Immature natural killer cell (primary cell): ENCODE data around the gene CMBL. TPM values are rescaled to one million over a fixed set of nuclear protein-coding genes. Genes with fewer than 3 reads are reported as not detected.
A peak's percentile ranks its signal among the peaks of the same experiment; 100 is the strongest.
"Not testable (repeated sequence)": the region's sequence is repeated elsewhere in the genome, so short reads cannot be mapped to it uniquely, and the experiment has no call there.

Experiments used
- DNase-seq, 3 donors: peaks; one replicate each; pipeline ENCODE4 v3.0.0; 2022; ENCODE audit warnings: mixed read lengths in 1 of 3
- H3K27ac Mint-ChIP-seq, 6 donors: one replicate each; pipeline ENCODE4 v1.8.0; 2020; ENCODE audit warnings: mixed read lengths in 6 of 6, mild to moderate bottlenecking in 5 of 6, inconsistent platforms in 4 of 6, moderate library complexity in 3 of 6
- H3K27me3 Mint-ChIP-seq, 3 donors: one replicate each; pipeline ENCODE4 v1.8.0; 2020 to 2021; ENCODE audit warnings: low read depth in 3 of 3, mild to moderate bottlenecking in 3 of 3, mixed read lengths in 3 of 3, moderate library complexity in 3 of 3, inconsistent platforms in 1 of 3
- H3K36me3 Mint-ChIP-seq, 3 donors: one replicate each; pipeline ENCODE4 v1.8.0; 2020; ENCODE audit warnings: mixed read lengths in 3 of 3, inconsistent platforms in 2 of 3, mild to moderate bottlenecking in 2 of 3
- H3K4me1 Mint-ChIP-seq, 2 donors: one replicate each; pipeline ENCODE4 v1.8.0; 2020; ENCODE audit warnings: inconsistent platforms in 2 of 2, mild to moderate bottlenecking in 2 of 2, mixed read lengths in 2 of 2, moderate library complexity in 1 of 2
- H3K4me3 Mint-ChIP-seq, 5 donors: one replicate each; pipeline ENCODE4 v1.8.0; 2020; ENCODE audit warnings: mild to moderate bottlenecking in 5 of 5, mixed read lengths in 5 of 5, inconsistent platforms in 3 of 5, moderate library complexity in 3 of 5
- H3K9me3 Mint-ChIP-seq, 6 donors: one replicate each; pipeline ENCODE4 v1.8.0; 2020; ENCODE audit warnings: mild to moderate bottlenecking in 6 of 6, mixed read lengths in 6 of 6, inconsistent platforms in 4 of 6, moderate library complexity in 3 of 6
- polyA plus RNA-seq, 3 donors: library from polyadenylated mRNA; unstranded; fragments of 300-500 nt; fragmentation: Illumina TruSeq; gene quantifications; one replicate each; pipeline ENCODE4 v1.2.3, GENCODE V29; 2021

The CMBL gene
- polyA plus RNA-seq, 3 donors from 2014 or later, result 0.35 to 0.84 TPM; not detected in 1

DNA sequence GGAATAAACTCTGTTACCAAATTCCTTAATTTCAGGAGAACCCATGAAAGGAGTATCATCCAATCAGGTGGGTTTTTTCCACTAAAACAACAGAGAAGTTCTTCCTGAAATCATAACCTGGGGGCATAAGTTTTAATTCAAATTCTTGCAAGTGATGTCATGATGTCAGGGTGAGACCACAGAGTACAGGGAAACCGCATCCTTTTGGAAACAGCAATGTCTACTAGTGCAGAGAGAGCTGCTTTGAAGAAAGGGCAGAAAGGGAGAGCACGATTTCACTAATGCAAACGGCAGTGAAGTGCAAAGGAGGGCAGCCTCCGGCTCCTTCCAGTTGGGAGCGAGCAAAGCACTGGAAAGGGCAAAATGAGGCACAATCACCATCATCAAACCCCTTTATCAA, 20.6 kb upstream of the CMBL start:
- Mint-ChIP-seq H3K36me3 (no peaks in the 10 kb centered on the region), H3K4me1 (peaks cover 2% of the 10 kb centered on the region in 2 donors), H3K27ac (no peak overlapping the region), H3K9me3 (no peaks in the 10 kb centered on the region), H3K27me3 (peaks cover 5 to 9% (median 8%) of the 10 kb centered on the region in 3 donors), H3K4me3 (no peak overlapping the region)
- no peak for DNase-seq

DNA sequence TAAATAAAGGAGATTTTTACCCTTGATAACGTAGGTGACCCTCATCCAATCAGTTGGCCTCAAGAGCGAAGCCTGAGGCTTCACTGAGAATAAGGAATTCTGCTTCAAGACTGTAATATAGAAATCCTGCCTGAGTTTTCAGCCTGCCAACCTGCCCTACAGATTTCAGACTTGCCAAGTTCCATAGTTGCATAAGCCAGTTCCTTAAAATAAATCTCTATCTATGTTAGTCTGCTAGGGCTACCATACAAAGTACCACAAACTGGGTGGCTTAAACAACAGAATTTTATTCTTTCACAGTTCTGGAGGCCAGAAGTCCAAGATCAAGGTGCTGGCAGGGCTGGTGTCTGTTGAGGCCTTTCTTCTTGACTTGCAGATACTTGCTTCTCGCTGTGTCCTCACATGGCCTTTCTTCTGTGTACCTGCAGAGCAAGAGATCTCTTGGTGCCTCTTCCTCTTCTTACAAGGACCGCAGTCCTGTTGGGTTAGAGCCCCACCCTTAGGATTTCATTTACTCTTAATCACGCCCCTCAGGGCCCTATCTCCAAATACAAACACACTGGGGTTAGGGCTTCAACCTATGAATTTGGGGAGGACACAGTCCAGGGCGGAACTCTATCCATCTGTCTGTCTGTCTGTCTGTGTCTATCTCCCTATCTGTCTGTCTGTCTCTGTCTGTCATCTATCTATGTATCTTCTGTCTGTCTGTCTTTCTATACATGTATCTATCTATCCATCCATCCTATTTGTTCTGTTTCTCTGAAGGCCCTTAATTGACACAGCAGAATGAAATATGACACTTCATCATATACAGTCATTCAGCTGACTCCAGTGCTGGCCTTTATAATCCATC, 17.0 kb upstream of the CMBL start:
- Mint-ChIP-seq H3K4me3 (no peak overlapping the region), H3K4me1 (no peaks in the 10 kb centered on the region), H3K27ac (no peak overlapping the region), H3K36me3 (no peaks in the 10 kb centered on the region), H3K9me3 (no peaks in the 10 kb centered on the region), H3K27me3 (peaks cover 0 to 2% (median 0%) of the 10 kb centered on the region in 3 donors)
- no peak for DNase-seq

DNA sequence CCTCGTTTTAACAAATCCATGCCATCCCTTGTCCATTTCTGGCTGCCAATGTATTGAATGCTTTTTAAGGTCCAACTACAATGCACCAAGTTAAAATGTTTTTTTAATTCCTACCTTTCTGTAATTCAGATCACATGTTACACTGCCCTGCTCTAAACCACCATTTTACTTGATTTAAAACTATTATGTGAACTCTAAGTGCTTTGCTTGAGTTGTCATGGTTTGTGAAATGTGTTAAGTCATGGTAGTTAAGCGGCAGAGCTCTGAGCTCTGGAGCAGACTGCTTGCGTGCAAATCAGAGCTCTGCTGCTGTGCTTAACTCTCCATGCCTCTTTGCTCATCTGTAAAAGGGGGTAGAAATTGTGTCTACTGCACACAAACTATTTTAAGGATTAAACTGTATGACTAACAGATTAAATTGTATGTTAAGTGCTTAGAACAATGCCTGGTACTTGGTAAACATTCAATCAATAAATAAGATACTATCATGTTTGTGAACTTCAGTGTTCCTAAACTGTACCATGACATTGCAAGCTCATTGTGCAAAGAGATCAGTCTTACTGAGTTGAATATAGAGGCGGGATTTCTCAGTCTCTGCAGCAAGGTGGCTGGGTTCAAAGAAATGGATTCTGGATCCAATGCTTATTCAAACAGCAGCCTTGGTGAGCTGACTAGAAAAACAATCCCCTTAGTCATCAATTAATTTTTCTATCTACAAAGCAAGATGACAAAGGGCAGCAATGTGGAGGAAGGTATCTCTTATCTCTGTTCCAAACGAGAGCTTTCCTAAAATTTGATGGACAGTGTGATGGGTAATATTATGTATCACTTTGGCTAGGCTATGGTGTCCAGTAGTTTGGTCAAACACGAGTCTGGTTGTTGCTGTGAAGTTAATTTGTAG, 16.1 kb upstream of the CMBL start:
- Mint-ChIP-seq H3K27me3 (peaks cover 0 to 2% (median 2%) of the 10 kb centered on the region in 3 donors), H3K27ac (no peak overlapping the region), H3K9me3 (no peaks in the 10 kb centered on the region), H3K36me3 (no peaks in the 10 kb centered on the region), H3K4me1 (no peaks in the 10 kb centered on the region), H3K4me3 (no peak overlapping the region)
- no peak for DNase-seq

DNA sequence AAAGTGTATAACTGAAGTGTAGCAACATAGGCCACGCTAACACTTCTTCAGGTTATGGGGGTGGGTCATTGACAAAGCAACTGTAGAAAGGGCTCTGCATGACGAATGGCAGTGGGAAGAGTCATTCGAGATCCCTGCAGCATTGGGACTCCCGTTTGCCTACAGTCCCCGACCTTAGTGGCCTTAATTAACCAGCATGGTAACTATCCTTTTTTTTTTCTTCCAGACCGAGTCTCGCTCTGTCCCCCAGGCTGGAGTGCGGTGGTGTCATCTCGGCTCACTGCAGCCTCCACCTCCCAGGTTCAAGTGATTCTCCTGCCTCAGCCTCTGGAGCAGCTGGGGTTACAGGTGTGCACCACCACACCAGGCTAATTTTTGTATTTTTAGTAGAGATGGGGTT, 14.2 kb upstream of the CMBL start:
- H3K4me1 Mint-ChIP-seq, result no peaks in the 10 kb centered on the region
- peaks cover 0 to 2% (median 2%) of the 10 kb centered on the region in 3 donors for H3K27me3 Mint-ChIP-seq
- DNase-seq, result no peak
- no peak overlapping the region for H3K4me3 Mint-ChIP-seq
- no peaks in the 10 kb centered on the region for H3K9me3 Mint-ChIP-seq
- H3K36me3 Mint-ChIP-seq, result no peaks in the 10 kb centered on the region
- no peak overlapping the region for H3K27ac Mint-ChIP-seq

- Mint-ChIP-seq H3K27me3 (peaks cover 2 to 3% (median 2%) of the 10 kb centered on the region in 3 donors), H3K4me1 (no peaks in the 10 kb centered on the region), H3K36me3 (no peaks in the 10 kb centered on the region), H3K27ac (no peak overlapping the region), H3K9me3 (no peaks in the 10 kb centered on the region), H3K4me3 (no peak overlapping the region)
- DNase-seq, result no peak
Observed at GRCh38 chr5:10320793-10321192, 13.1 kb upstream of the CMBL start.

DNA sequence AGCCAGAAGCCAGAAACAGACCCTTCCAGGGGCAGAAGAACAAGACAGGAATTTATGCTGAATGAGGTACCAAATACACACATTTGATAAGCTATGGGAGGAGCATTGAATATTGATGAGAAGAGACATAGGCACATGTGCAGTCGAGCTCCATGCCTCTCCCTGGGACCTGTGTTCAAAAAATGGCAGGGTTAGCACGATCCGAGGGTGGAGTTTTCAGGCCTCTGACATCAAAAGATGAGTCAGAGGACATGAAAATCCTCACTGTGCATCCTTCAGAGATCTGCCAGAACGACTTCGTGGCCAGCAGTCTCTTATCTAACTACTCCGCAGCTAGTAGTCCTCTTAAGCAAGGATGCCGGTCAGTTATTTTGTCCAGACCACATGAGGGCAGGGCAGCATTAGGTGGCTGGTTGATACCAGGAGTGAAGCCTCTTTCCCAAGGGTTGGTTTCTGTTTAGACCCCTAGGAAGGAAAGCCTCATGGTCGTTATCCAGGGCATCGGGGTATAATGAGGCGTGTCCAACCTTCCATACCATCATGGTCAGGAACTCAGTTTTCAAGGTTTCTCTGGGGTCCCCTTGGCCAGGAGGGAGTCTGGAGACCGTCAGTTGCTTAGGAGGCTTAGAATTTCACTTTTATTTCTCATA, 11.6 kb upstream of the CMBL start:
- Mint-ChIP-seq H3K4me1 (no peaks in the 10 kb centered on the region), H3K27ac (no peak overlapping the region), H3K36me3 (no peaks in the 10 kb centered on the region), H3K9me3 (no peaks in the 10 kb centered on the region), H3K4me3 (no peak overlapping the region), H3K27me3 (peaks cover 2 to 3% (median 2%) of the 10 kb centered on the region in 3 donors)
- DNase-seq, result no peak

- Mint-ChIP-seq H3K27ac (peak overlapping the region in 1 of 6 donors; percentile 20), H3K4me3 (no peak overlapping the region), H3K4me1 (no peaks in the 10 kb centered on the region)
Observed at GRCh38 chr5:10317825-10318682, 10.4 kb upstream of the CMBL start.

DNA sequence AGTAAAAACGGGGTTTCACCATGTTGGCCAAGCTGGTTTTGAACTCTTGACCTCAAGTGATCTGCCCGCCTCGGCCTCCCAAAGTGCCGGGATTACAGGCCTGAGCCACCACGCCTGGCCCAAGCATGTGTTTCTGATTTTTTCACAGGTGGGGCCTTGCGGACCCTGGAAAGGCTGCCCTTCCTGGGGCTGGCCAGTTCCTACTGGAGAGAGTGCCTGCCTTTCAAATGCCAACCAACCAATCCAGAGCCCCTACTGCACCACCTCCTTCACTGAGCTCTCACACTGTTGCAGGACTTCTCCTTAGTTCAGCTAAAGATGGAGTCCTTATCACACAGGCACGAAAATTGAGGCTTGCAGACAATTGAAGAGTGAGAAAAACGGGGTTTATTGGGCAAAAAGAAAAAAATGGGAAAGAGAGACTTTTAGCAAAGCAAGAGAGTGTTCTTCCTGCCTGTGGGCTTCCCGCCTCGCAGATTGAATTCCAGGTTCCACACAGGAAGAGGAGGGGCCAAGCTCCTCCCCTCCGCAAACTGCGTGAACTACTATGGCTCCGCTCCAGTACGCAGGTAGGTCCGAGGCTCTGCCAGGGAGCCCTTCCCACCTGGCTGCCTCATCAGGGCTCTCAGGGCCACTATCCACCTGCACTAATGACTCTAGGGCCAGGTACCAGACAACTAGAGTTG, 8.3 kb upstream of the CMBL start:
- H3K4me3 Mint-ChIP-seq, result no peak overlapping the region

More at GRCh38 chr5:10317825-10318682, 10.4 kb upstream of the CMBL start:
- Mint-ChIP-seq H3K36me3 (no peaks in the 10 kb centered on the region), H3K27me3 (peaks cover 2 to 3% (median 2%) of the 10 kb centered on the region in 3 donors), H3K9me3 (no peaks in the 10 kb centered on the region)
- DNase-seq, result no peak

GRCh38 chr5:10315201-10315600, 7.5 kb upstream of the CMBL start:
- Mint-ChIP-seq H3K4me1 (no peaks in the 10 kb centered on the region), H3K4me3 (no peak overlapping the region), H3K27ac (no peak overlapping the region), H3K36me3 (no peaks in the 10 kb centered on the region), H3K27me3 (peaks cover 0 to 3% (median 2%) of the 10 kb centered on the region in 3 donors), H3K9me3 (no peaks in the 10 kb centered on the region)
- no peak for DNase-seq

More for the DNA sequence above, 8.3 kb upstream of the CMBL start:
- H3K9me3 Mint-ChIP-seq, result no peaks in the 10 kb centered on the region
- no peak for DNase-seq
- H3K27ac Mint-ChIP-seq, result no peak overlapping the region
- no peaks in the 10 kb centered on the region for H3K36me3 Mint-ChIP-seq
- peaks cover 2 to 3% (median 2%) of the 10 kb centered on the region in 3 donors for H3K27me3 Mint-ChIP-seq
- H3K4me1 Mint-ChIP-seq, result no peaks in the 10 kb centered on the region

DNA sequence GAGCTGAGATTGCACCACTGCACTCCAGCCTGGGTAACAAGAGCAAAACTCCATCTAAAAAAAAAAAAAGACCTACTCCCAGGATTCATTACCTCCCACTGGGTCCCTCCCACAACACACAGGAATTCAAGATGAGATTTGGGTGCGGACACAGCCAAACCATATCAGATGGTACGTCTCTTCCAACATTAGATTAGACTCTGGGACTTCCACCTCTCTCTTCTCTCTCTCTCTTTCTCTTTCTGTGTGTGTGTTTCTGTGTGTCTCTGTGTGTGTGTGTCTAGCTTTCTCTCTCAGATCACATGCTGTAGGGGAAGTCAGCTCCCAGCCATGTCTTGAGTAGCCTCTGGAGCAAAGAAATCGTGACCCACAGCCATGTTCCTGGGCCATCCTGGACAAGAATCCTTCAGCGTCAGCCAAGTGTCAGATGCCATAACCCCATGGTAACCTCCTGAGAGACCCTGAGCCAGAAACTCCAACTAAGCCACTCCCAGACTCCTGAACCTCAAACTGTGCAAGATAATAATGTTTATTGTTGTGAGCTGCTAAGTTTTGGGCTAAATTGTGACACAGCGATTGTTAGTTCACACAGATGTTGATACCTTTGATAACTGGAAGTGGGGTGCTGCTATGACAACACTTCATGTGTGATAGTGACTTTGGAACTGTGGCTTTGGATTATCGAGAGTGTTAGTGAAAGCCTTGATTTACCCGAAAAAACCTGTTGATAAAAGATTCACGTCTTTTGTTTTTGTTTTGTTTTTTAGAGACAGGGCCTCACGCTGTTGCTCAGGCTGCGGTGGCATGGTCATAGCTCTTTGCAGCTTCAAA, 4.1 kb upstream of the CMBL start:
- peaks cover 2 to 18% (median 7%) of the 10 kb centered on the region in 3 donors for H3K27me3 Mint-ChIP-seq
- H3K27ac Mint-ChIP-seq, result peak overlapping the region in 2 of 6 donors; percentile 32
- no peak overlapping the region for H3K4me3 Mint-ChIP-seq
- DNase-seq, result no peak
- no peaks in the 10 kb centered on the region for H3K36me3 Mint-ChIP-seq
- H3K9me3 Mint-ChIP-seq, result no peaks in the 10 kb centered on the region
- peaks cover 6 to 8% of the 10 kb centered on the region in 2 donors for H3K4me1 Mint-ChIP-seq

GRCh38 chr5:10310835-10311570, 3.3 kb upstream of the CMBL start:
- Mint-ChIP-seq H3K27me3 (peaks cover 2 to 22% (median 8%) of the 10 kb centered on the region in 3 donors), H3K27ac (peak overlapping the region in 1 of 6 donors; percentile 38), H3K4me1 (peaks cover 10 to 11% of the 10 kb centered on the region in 2 donors)
- not testable (repeated sequence) for H3K9me3 Mint-ChIP-seq, DNase-seq, H3K4me3 Mint-ChIP-seq, H3K36me3 Mint-ChIP-seq
